ENCODE data around the gene GRWD1.

DNA sequence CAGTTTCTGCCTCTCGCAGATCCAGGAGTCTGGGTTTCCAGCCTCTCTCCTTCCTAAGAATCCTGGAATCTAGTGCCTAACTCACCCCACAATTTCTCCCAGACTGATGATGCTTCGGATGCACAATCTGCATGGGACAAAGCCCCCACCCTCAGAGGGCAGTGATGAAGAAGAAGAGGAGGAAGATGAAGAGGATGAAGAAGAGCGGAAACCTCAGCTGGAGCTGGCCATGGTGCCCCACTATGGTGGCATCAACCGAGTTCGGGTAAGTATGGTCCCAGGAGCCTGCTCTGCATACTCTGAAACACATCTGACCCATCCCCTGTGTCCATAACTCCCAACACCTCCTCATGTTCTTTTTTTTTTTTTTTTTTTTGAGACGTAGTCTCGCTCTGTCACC is 796 bp downstream of the GRWD1 start:
- TF ChIP-seq, protein P1, sequence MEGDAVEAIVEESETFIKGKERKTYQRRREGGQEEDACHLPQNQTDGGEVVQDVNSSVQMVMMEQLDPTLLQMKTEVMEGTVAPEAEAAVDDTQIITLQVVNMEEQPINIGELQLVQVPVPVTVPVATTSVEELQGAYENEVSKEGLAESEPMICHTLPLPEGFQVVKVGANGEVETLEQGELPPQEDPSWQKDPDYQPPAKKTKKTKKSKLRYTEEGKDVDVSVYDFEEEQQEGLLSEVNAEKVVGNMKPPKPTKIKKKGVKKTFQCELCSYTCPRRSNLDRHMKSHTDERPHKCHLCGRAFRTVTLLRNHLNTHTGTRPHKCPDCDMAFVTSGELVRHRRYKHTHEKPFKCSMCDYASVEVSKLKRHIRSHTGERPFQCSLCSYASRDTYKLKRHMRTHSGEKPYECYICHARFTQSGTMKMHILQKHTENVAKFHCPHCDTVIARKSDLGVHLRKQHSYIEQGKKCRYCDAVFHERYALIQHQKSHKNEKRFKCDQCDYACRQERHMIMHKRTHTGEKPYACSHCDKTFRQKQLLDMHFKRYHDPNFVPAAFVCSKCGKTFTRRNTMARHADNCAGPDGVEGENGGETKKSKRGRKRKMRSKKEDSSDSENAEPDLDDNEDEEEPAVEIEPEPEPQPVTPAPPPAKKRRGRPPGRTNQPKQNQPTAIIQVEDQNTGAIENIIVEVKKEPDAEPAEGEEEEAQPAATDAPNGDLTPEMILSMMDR (IDR thresholded peaks at IDR 0.05): no peak
- TF ChIP-seq POLR2AphosphoS5 (IDR thresholded peaks at IDR 0.05) (no peak), POLR2A (IDR thresholded peaks at IDR 0.05) (no peak), EP300 (IDR thresholded peaks at IDR 0.05; ENCODE audit: low read depth) (no peak)
